HCEC 1CT (cell line): ENCODE results near the gene TRIM8.
"Not testable (repeated sequence)": the region's sequence is repeated elsewhere in the genome, so short reads cannot be mapped to it uniquely, and the experiment has no call there.

ENCODE experiments used
- DNase-seq: peaks from one replicate; pipeline ENCODE4 v3.0.0-alpha.2; 2017

The TRIM8 gene

DNA sequence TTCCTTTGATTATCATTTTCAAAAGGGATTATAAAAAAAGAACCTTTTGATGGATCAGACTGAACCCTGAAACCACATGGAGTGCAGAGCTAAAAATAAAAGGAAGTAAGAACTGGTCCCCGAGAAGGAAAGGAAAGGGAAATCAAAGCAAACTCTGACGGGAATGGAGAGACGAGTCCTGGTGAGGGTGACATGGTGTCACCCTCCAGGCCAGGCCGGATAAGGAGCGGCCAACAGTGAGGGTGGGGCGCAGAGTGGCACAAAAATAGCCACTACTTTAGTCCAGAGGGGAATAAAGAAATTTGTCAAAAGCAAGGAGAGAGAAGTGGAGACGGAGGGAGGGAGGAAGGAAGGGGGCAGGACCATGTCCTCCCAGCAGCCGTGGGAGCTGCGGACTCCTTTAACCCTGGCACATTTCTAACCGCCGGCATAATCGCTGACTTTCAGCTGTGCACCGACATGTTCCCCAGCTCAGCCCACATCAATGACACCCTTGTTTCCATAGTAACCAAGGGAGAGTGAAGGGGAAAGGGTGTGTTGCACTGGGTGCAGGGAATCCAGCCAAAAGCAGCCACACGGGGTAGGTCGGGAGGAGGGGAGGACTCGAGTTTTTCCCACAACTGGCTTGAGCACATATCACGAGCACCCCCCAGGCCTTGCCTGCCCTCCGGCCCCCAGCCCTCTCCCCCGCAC lies 29.7 kb downstream of the TRIM8 start:
- DNase-seq = peak; percentile 44

DNA sequence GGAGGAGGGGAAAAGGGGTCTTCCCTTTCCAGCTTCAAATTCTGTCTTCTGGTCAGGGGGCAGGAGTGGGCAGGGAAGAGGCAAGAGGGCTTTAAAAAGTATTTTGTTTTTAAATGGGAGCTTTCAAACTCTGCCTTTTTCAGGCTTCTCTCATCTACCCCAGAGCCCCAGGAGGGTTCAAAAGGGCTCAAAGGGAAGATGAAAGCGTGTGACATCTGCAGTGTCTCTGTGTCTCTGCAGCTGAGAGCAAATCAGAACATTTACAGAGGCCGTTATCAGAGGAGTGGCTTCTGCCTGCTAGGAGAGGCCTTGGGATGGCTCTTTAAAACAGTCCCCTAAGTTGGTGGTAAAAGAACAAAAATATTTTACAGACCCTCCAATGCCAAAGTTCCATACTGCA lies 30.3 kb downstream of the TRIM8 start:
- DNase-seq = no peak

DNA sequence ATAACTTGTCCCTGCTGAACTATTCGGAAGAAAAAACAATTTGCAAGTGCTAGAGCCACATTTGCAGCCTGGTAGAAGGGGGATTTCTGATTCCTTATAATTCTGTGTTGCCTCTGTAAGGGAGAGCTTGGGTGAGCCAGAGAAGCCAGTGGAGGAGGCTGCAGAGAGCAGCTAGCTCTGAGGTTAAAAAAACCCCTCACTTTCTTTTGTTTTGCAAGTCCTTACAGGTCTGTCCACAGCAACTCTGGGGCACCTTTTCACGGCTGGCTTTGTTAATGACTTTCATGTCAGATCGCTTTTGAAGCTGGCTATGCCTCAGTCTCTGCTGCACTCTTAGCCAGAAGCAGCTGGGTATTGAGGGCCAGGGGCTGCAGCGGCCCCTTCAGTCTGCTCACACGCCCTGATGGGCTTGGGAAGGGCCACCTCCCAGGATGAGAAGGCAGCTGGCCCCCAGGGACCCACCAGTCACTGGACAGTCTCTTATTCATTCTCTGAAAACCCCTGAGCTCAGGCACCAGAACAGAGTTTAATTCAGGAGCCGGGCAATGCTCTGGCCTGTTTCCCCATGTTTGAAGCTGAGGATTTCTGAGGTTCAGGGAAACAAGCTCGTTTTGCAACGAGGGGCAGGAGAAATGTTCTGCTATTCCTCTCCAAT lies 30.9 kb downstream of the TRIM8 start:
- no peak for DNase-seq

GRCh38 chr10:102675666-102676533 lies 31.6 kb downstream of the TRIM8 start:
- peak; percentile 84 for DNase-seq

- DNase-seq = no peak
Measured at GRCh38 chr10:102676534-102677315, 32.4 kb downstream of the TRIM8 start.

GRCh38 chr10:102677331-102678067 lies 33.2 kb downstream of the TRIM8 start:
- DNase-seq = no peak

GRCh38 chr10:102678068-102678400 lies 33.8 kb downstream of the TRIM8 start:
- no peak for DNase-seq

DNA sequence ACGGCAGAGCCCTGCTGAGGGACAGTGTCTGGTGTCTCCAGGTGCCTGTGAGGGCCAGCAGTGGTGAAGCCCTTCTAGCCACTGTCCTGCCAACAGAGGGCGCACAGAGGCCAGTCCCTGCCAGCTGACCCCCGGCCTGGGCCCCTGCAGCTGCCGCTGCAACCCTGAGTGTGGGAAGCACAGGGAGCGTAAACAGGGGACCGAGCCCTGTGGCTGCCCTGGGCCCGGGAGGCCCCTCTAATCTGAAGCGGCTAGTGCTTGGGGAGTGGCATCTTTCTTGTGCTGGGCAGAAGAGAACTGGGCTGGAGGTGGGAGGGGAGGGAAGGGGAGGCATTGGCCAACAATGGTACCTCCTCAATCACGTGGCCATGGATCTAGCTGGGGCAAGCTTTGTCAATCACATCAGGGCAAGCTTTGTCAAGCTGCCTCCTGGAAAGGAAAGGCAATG lies 34.6 kb downstream of the TRIM8 start:
- DNase-seq = peak; percentile 39

DNA sequence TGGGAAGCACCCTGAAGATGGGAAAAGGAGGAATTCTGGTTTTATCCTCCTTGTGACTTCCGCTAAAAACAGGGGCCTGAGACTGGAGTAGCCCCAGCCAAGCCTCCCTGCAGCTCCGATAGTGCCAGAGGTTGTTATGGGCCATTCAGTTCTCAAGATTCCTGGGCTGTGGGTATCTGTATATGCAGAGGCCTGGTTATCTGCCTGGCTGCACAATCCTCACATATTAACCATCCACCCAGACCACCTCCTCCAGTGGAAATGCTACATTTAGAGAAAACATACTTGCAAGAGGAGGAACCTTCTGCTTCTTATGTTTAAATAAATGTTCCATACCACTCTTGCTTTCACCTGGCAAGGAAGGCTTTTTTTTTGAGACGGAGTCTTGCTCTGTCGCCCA lies 35.3 kb downstream of the TRIM8 start:
- DNase-seq = no peak

DNA sequence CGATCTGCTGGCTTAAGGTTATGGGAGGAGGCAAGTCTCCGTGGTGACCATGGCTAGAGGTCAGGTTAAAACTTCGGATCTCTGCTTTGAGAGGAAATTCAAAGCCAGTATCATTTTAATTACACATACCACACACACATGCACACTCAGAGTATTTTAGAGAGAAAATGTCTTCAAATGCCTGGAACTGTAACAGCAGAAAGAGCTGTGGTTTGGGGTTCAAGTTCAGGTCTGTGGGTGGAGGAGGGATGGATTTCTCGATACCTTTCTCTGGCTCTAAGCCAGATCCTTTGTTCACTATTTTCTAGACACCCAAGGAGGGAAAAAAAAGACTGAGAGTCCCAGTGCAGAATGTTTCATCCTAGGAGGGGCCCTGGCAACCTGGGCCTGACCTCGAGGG lies 37.4 kb downstream of the TRIM8 start:
- DNase-seq = no peak

DNA sequence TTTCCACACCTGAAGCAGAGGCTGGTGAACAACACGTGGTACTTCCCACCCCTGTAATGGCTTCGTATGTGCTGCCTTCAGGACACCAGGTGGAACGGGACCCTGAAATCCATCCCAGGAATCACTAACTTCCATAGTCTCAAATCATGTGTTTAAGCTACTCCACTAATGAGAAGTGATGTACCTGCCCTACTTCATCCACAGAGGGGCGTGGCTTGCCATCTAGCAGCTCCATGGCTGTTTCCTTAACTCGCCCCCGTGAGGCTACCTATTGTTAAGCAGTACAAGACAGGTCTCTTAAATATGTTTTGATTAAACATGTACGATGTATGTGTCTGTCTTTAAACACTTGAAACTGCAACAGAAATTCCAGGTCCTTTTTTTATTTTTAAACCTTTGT lies 38.1 kb downstream of the TRIM8 start:
- DNase-seq = no peak

GRCh38 chr10:102682981-102683380 lies 38.7 kb downstream of the TRIM8 start:
- DNase-seq = no peak

DNA sequence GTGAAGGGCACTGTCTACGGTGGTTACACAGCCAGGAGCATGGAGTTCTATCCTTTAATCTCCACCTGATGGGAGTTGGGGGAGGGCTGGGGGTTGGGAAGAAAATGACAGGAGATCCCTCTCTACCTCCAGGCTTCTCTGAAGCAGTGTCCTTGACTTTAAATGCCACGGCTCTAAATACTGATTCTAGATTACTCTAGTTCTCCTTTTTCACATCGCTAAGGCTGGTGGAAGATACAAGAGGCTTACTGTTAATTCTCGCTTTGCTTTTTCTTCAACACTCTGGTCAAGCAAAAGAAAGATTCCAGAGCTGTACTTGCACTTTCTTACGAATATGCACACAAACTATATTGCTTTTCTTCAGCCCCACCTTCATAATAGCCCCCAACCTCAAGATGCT lies 39.5 kb downstream of the TRIM8 start:
- DNase-seq = no peak

DNA sequence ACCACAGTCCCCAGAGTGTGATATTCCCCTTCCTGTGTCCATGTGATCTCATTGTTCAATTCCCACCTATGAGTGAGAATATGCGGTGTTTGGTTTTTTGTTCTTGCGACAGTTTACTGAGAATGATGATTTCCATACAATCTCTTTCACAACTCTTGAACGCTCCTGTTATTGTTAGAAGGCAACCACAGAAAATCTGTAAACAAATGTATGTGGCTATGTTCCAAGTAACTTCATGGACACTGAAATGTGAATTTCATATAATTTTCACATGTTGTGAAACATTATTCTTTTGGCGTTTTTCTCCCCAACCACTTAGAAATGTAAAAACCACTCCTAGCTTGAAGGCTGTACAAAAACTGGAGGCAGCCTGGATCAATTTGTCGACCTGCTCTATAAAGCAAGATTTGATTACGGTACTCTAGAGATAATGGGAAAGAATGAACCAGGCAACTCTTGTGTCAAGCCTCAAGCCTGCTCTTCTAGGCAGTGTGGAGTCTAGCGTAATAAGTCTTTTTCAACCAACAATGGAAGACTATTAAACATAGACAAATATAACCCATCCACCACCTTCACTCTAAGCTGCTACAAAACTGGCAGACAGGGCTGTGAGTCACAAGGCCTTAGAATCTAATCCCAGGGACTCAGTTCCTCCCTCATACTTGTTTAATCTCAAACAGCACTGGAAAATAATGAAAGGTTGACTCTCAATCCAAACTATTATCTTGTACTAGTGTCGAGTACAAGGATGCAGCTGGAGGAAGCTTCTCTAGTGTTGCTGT lies 47.2 kb downstream of the TRIM8 start:
- DNase-seq = peak; percentile 34

GRCh38 chr10:102695401-102695800 lies 51.1 kb downstream of the TRIM8 start:
- not testable (repeated sequence) for DNase-seq

DNA sequence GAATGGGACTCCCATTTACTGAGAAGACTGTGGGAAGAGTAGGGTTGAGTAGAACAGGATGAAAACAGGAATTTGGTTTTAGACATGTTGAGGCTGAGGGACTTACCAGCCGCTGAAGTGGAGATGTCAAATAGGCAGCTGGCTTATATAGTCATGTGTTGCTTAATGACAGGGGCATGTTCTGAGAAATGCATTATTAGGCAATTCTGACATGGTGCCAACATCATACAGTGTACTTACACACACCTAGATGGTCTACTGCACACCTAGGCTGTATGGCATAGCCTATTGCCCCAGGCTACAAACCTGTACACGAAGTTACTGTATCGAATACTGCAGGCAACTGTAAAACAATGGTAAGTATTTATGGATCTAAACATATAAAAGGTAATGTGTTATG lies 52.5 kb downstream of the TRIM8 start:
- DNase-seq = no peak

DNA sequence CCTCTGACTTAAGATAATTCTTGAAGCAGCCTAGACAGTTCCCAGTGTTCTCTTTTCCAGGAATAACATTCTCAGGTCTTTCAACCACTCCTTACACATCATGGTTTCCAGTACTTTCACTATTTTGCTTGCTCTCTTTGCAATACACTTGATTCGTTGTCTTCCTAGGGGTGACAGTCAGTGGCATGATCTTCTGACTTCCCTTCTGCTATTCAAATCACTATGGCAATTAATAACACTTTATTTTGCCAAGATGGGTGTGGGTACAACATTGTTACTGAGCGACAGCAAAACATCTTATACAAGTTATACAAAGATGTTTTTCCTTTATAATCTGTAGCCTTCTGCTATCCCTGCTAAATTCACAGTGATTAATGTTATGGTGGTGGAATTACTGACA lies 54.6 kb downstream of the TRIM8 start:
- DNase-seq = no peak

- DNase-seq = no peak
Measured at GRCh38 chr10:102701272-102701671, 57.0 kb downstream of the TRIM8 start.

GRCh38 chr10:102701796-102702195 lies 57.5 kb downstream of the TRIM8 start:
- DNase-seq = no peak

DNA sequence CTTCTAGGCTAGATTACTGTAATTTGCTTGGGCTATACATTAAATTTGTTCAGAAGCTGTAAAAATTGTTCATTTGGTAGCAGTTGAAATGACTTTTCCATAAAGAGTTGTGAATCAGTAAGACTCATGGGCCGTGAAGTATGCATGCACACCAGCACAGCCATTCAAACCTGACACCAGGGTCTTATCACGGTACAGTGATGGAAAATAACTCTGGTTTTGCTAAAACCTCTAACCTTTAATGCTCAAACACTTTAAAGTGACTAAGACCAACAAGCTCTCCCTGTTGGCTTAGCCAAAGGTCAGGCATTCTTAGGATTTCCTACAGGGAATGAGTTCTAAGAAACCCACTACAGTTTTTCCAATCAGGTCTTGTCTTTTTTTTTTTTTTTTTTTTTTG lies 58.5 kb downstream of the TRIM8 start:
- DNase-seq = no peak

GRCh38 chr10:102704915-102705314 lies 60.6 kb downstream of the TRIM8 start:
- peak; percentile 56 for DNase-seq

DNA sequence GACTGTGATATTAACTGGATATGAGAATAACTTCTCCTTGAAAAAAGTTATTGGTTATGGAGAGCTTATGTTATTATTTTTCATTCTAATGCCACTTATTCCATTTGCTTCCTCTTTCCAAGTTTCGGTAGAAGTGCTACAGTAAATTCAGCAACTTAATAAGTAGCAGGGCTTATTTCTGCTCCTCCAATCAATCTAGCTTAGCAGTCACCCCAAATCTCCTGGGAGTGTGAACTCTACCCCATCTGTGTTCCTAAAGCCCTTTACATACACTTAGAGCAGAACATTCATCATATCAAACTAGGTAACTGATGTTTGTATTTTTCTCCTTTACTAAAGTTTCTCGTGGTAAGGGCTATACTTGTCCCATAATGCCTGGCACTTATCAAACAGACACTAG lies 61.3 kb downstream of the TRIM8 start:
- no peak for DNase-seq
